Mesenchymal stem cell (in vitro differentiated cells and primary cell): ENCODE results near the gene ECE1.
"Not testable (repeated sequence)": the region's sequence is repeated elsewhere in the genome, so short reads cannot be mapped to it uniquely, and the experiment has no call there.

Experiments used
- DNase-seq: peaks from one replicate; pipeline ENCODE4 v3.0.0-alpha.2; 2013
- H2AFZ ChIP-seq: one replicate; pipeline ENCODE4 v1.6.1; 2013; ENCODE audit warnings: low read depth, mild to moderate bottlenecking, control low read depth, inconsistent platforms, low read length, moderate library complexity
- H2AK5ac ChIP-seq: 2 replicates; pipeline ENCODE4 v1.6.1; 2013; ENCODE audit warnings: low read length, moderate library complexity, mild to moderate bottlenecking, inconsistent platforms; ENCODE audit not compliant: severe bottlenecking
- H2BK120ac ChIP-seq: one replicate; pipeline ENCODE4 v1.6.1; 2013; ENCODE audit warnings: low read depth, mild to moderate bottlenecking, inconsistent platforms, low read length, moderate library complexity
- H2BK12ac ChIP-seq, 2 experiments: one replicate each; pipeline ENCODE4 v1.6.1; 2013; ENCODE audit warnings: inconsistent platforms in 2 of 2, low read length in 2 of 2, mild to moderate bottlenecking in 2 of 2, moderate library complexity in 2 of 2, control low read depth in 1 of 2
- H2BK15ac ChIP-seq: one replicate; pipeline ENCODE4 v1.6.1; 2013; ENCODE audit warnings: mild to moderate bottlenecking, low read depth, inconsistent platforms; ENCODE audit not compliant: poor library complexity, severe bottlenecking
- H2BK5ac ChIP-seq: 2 replicates; pipeline ENCODE4 v1.6.1; 2013; ENCODE audit warnings: low read depth, mild to moderate bottlenecking, low read length, control low read depth, inconsistent platforms; ENCODE audit not compliant: poor library complexity, severe bottlenecking
- H3K14ac ChIP-seq, 2 experiments: one replicate each; pipeline ENCODE4 v1.6.1; 2013; ENCODE audit warnings: inconsistent platforms in 2 of 2, low read length in 2 of 2, control low read depth in 1 of 2, mild to moderate bottlenecking in 1 of 2, moderate library complexity in 1 of 2
- H3K18ac ChIP-seq, 2 experiments: one replicate each; pipeline ENCODE4 v1.6.1; 2013; ENCODE audit warnings: inconsistent platforms in 2 of 2, low read length in 2 of 2, control low read depth in 1 of 2, low read depth in 1 of 2, mild to moderate bottlenecking in 1 of 2
- H3K23ac ChIP-seq, 2 experiments: one replicate each; pipeline ENCODE4 v1.6.1; 2013; ENCODE audit warnings: inconsistent platforms in 2 of 2, low read length in 2 of 2, mild to moderate bottlenecking in 2 of 2, moderate library complexity in 2 of 2, control low read depth in 1 of 2
- H3K27ac ChIP-seq: 2 replicates; pipeline ENCODE4 v1.5.1; 2013; ENCODE audit warnings: mild to moderate bottlenecking, moderate library complexity, low read length, control low read depth, inconsistent platforms; ENCODE audit not compliant: poor library complexity, severe bottlenecking
- H3K27me3 ChIP-seq, 2 experiments: 2 replicates each; pipeline versions ENCODE4 v1.6.1 to v1.7.0; 2013; ENCODE audit warnings: low read length in 2 of 2, mild to moderate bottlenecking in 2 of 2, moderate library complexity in 2 of 2, control low read depth in 1 of 2, inconsistent platforms in 1 of 2; ENCODE audit not compliant: control insufficient read depth in 1 of 2, insufficient read depth in 1 of 2
- H3K36me3 ChIP-seq, 2 experiments: 2 replicates each; pipeline versions ENCODE4 v1.6.1 to v1.7.0; 2013; ENCODE audit warnings: low read length in 2 of 2, control low read depth in 1 of 2, inconsistent platforms in 1 of 2, low read depth in 1 of 2, mild to moderate bottlenecking in 1 of 2; ENCODE audit not compliant: insufficient read depth in 2 of 2, control insufficient read depth in 1 of 2
- H3K4ac ChIP-seq, 2 experiments: one replicate each; pipeline ENCODE4 v1.6.1; 2013; ENCODE audit warnings: inconsistent platforms in 2 of 2, low read length in 2 of 2, mild to moderate bottlenecking in 2 of 2, moderate library complexity in 2 of 2, control low read depth in 1 of 2, low read depth in 1 of 2
- H3K4me1 ChIP-seq: 2 replicates; pipeline ENCODE4 v1.6.1; 2013; ENCODE audit warnings: low read depth, low read length, control low read depth; ENCODE audit not compliant: control insufficient read depth, insufficient read depth
- H3K4me2 ChIP-seq: 2 replicates; pipeline ENCODE4 v1.6.1; 2013; ENCODE audit warnings: low read length, mild to moderate bottlenecking, inconsistent platforms; ENCODE audit not compliant: poor library complexity, severe bottlenecking
- H3K4me3 ChIP-seq, 2 experiments: 2 replicates each; pipeline versions ENCODE4 v1.5.1 to v1.7.0; 2013; ENCODE audit warnings: low read length in 2 of 2, mild to moderate bottlenecking in 2 of 2, control low read depth in 1 of 2, low read depth in 1 of 2; ENCODE audit not compliant: insufficient read depth in 1 of 2
- H3K79me1 ChIP-seq: replicated peaks from 2 replicates; pipeline ENCODE4 v1.6.1; 2013; ENCODE audit warnings: mild to moderate bottlenecking, control low read depth, low read length, inconsistent platforms; ENCODE audit not compliant: poor library complexity, severe bottlenecking
- H3K9ac ChIP-seq: 2 replicates; pipeline ENCODE4 v1.7.0; 2013; ENCODE audit warnings: mild to moderate bottlenecking, low read length, moderate library complexity
- H3K9me3 ChIP-seq: 2 replicates; pipeline ENCODE4 v1.7.0; 2013; ENCODE audit warnings: mild to moderate bottlenecking, low read length; ENCODE audit not compliant: control insufficient read depth
- H4K8ac ChIP-seq: one replicate; pipeline ENCODE4 v1.6.1; 2013; ENCODE audit warnings: inconsistent platforms, mild to moderate bottlenecking, low read length, moderate library complexity
- H4K91ac ChIP-seq: one replicate; pipeline ENCODE4 v1.6.1; 2013; ENCODE audit warnings: mild to moderate bottlenecking, low read length, inconsistent platforms
- WGBS: methylation state at CpG from one replicate; pipeline ENCODE4 v1.1.7; 2013; ENCODE audit warnings: mixed read lengths; 5-methylcytosine and 5-hydroxymethylcytosine counted together

Gene ECE1

GRCh38 chr1:21175324-21175669 lies 115.0 kb downstream of the ECE1 start:
- Histone ChIP-seq H2BK12ac (no peak overlapping the region), H4K8ac (no peak overlapping the region), H3K23ac (no peak overlapping the region), H3K36me3 (peaks cover 5 to 8% of the 10 kb centered on the region in 2 experiments), H2BK15ac (no peak overlapping the region), H3K14ac (no peak overlapping the region), H3K79me1 (peaks cover 1% of the 10 kb centered on the region), H3K18ac (peak overlapping the region in 1 of 2 experiments; percentile 94), H3K4ac (no peak overlapping the region), H2BK120ac (no peak overlapping the region), H3K27ac (peak overlapping the region; percentile 47), H2BK5ac (no peak overlapping the region), H3K4me1 (peaks cover 10% of the 10 kb centered on the region), H2AK5ac (no peak overlapping the region), H3K4me2 (peak overlapping the region; percentile 67), H2AFZ (no peak overlapping the region), H3K4me3 (peak overlapping the region; percentile 79 to 96), H3K27me3 (no peaks in the 10 kb centered on the region), H3K9ac (peak overlapping the region; percentile 91), H3K9me3 (no peaks in the 10 kb centered on the region), H4K91ac (no peak overlapping the region)
- DNase-seq, result peak; percentile 60
- WGBS, result 13% methylated on average over 5 of the region's 6 CpGs

GRCh38 chr1:21174654-21175323 lies 115.5 kb downstream of the ECE1 start:
- Histone ChIP-seq H3K18ac (no peak overlapping the region), H2BK15ac (no peak overlapping the region), H2BK5ac (no peak overlapping the region), H3K14ac (no peak overlapping the region), H3K4me2 (peak overlapping the region; percentile 67), H3K4me1 (peaks cover 10% of the 10 kb centered on the region), H3K27me3 (no peaks in the 10 kb centered on the region), H4K91ac (no peak overlapping the region), H2AFZ (no peak overlapping the region), H3K9ac (peak overlapping the region; percentile 91), H3K23ac (no peak overlapping the region), H2AK5ac (no peak overlapping the region), H3K79me1 (peaks cover 2% of the 10 kb centered on the region), H2BK120ac (no peak overlapping the region), H3K9me3 (no peaks in the 10 kb centered on the region), H2BK12ac (no peak overlapping the region), H4K8ac (no peak overlapping the region), H3K4me3 (peak overlapping the region; percentile 30 to 96), H3K27ac (no peak overlapping the region), H3K4ac (no peak overlapping the region), H3K36me3 (peaks cover 5 to 9% of the 10 kb centered on the region in 2 experiments)
- WGBS, result 51% methylated on average over 12 of the region's 12 CpGs
- DNase-seq, result peak; percentile 68

GRCh38 chr1:21174230-21174629 lies 116.0 kb downstream of the ECE1 start:
- Histone ChIP-seq H3K4ac (no peak overlapping the region), H2BK12ac (no peak overlapping the region), H3K79me1 (peaks cover 2% of the 10 kb centered on the region), H3K4me1 (peaks cover 10% of the 10 kb centered on the region), H4K91ac (no peak overlapping the region), H2BK15ac (no peak overlapping the region), H3K14ac (no peak overlapping the region), H3K36me3 (peaks cover 10 to 11% of the 10 kb centered on the region in 2 experiments), H3K9me3 (no peaks in the 10 kb centered on the region), H3K9ac (peak overlapping the region; percentile 91), H3K27ac (no peak overlapping the region), H3K4me2 (peak overlapping the region; percentile 72), H3K4me3 (peak overlapping the region in 1 of 2 experiments; percentile 96), H2BK5ac (no peak overlapping the region), H2BK120ac (no peak overlapping the region), H2AFZ (no peak overlapping the region), H4K8ac (no peak overlapping the region), H3K23ac (no peak overlapping the region), H3K18ac (no peak overlapping the region), H3K27me3 (no peaks in the 10 kb centered on the region), H2AK5ac (no peak overlapping the region)
- no CpG with 5 or more reads among the region's 2 CpGs for WGBS
- no peak for DNase-seq

GRCh38 chr1:21173096-21173495 lies 117.2 kb downstream of the ECE1 start:
- 98% methylated on average over 11 of the region's 12 CpGs for WGBS
- not testable (repeated sequence) for H2BK15ac ChIP-seq, H3K4ac ChIP-seq, H3K27ac ChIP-seq, H3K4me2 ChIP-seq, H3K9ac ChIP-seq, H3K23ac ChIP-seq, H4K91ac ChIP-seq, H2AK5ac ChIP-seq, H3K27me3 ChIP-seq, H2BK5ac ChIP-seq, H2BK12ac ChIP-seq, H3K14ac ChIP-seq, H3K9me3 ChIP-seq, H3K79me1 ChIP-seq, H3K4me3 ChIP-seq, DNase-seq, H2AFZ ChIP-seq, H3K18ac ChIP-seq, H2BK120ac ChIP-seq
- H3K4me1 ChIP-seq, result peaks cover 10% of the 10 kb centered on the region
- peak overlapping the region; percentile 37 for H4K8ac ChIP-seq
- H3K36me3 ChIP-seq, result peaks cover 19% of the 10 kb centered on the region in 2 experiments
